Ishikawa (cell line): ENCODE measurements around the gene INPP5E.

ENCODE experiments used
- EP300 ChIP-seq: IDR thresholded peaks from 2 replicates; pipeline ENCODE4 v1.6.1; 2012; ENCODE audit warnings: borderline replicate concordance
- FOXM1 ChIP-seq: IDR thresholded peaks from 2 replicates; pipeline ENCODE4 v1.6.1; 2012; ENCODE audit warnings: low read depth, borderline replicate concordance
- NFIC ChIP-seq: IDR thresholded peaks from 2 replicates; pipeline ENCODE4 v1.6.1; 2012
- RAD21 ChIP-seq: IDR thresholded peaks from 2 replicates; pipeline ENCODE4 v1.6.1; 2012; ENCODE audit warnings: low read depth
- TF ChIP-seq, protein P1 (sequence below): IDR thresholded peaks from 2 replicates; pipeline ENCODE4 v1.6.1; 2012
- TF ChIP-seq, protein P2 (sequence below): IDR thresholded peaks from 2 replicates; pipeline ENCODE4 v1.6.1; 2012; ENCODE audit warnings: low read depth, mild to moderate bottlenecking

DNA sequence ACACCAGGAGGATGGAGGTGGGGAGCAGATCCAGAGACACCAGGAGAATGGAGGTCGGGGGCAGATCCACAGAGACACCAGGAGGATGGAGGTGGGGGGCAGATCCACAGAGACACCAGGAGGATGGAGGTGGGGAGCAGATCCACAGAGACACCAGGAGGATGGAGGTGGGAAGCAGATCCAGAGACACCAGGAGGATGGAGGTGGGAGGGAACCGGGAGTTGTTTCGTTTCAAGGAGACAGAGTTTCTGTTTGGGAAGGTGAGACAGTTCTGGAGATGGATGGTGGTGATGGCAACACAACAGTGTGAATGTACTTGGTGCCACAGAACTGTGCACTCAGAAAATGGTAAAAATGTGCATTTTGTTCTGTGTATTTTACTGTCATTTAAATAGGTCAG, 9.0 kb upstream of the INPP5E start:
- TF ChIP-seq, protein P1, sequence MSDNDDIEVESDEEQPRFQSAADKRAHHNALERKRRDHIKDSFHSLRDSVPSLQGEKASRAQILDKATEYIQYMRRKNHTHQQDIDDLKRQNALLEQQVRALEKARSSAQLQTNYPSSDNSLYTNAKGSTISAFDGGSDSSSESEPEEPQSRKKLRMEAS = no peak
- TF ChIP-seq EP300 (no peak), NFIC (no peak), RAD21 (no peak), FOXM1 (no peak)
- TF ChIP-seq, protein P2, sequence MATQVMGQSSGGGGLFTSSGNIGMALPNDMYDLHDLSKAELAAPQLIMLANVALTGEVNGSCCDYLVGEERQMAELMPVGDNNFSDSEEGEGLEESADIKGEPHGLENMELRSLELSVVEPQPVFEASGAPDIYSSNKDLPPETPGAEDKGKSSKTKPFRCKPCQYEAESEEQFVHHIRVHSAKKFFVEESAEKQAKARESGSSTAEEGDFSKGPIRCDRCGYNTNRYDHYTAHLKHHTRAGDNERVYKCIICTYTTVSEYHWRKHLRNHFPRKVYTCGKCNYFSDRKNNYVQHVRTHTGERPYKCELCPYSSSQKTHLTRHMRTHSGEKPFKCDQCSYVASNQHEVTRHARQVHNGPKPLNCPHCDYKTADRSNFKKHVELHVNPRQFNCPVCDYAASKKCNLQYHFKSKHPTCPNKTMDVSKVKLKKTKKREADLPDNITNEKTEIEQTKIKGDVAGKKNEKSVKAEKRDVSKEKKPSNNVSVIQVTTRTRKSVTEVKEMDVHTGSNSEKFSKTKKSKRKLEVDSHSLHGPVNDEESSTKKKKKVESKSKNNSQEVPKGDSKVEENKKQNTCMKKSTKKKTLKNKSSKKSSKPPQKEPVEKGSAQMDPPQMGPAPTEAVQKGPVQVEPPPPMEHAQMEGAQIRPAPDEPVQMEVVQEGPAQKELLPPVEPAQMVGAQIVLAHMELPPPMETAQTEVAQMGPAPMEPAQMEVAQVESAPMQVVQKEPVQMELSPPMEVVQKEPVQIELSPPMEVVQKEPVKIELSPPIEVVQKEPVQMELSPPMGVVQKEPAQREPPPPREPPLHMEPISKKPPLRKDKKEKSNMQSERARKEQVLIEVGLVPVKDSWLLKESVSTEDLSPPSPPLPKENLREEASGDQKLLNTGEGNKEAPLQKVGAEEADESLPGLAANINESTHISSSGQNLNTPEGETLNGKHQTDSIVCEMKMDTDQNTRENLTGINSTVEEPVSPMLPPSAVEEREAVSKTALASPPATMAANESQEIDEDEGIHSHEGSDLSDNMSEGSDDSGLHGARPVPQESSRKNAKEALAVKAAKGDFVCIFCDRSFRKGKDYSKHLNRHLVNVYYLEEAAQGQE = no peak
